ENCODE measurements around the gene KRTAP9-4. TPM values are rescaled to one million over a fixed set of nuclear protein-coding genes. Genes with fewer than 3 reads are reported as not detected.

KRTAP9-4 gene
- total RNA-seq = not detected

GRCh38 chr17:41249637-41250240, at the start of gene KRTAP9-4:
TSS of gene KRTAP9-4 (plus strand) at chr17:41249687. CDS start at chr17:41249721, 34 bp downstream.

GRCh38 chr17:41226598-41227095, 22.8 kb upstream of the KRTAP9-4 start, which contains the start of gene KRTAP9-2:
TSS of gene KRTAP9-2 (plus strand) at chr17:41226648. CDS start at chr17:41226655, 7 bp downstream.

GRCh38 chr17:41232399-41233105, 16.9 kb upstream of the KRTAP9-4 start, which contains the start of gene KRTAP9-3:
TSS of gene KRTAP9-3 (plus strand) at chr17:41232449. CDS start at chr17:41232502, 53 bp downstream.

GRCh38 chr17:41237949-41238437, 11.5 kb upstream of the KRTAP9-4 start, which contains the start of gene KRTAP9-8:
TSS of gene KRTAP9-8 (plus strand) at chr17:41237999. CDS start at chr17:41238052, 53 bp downstream.

GRCh38 chr17:41255381-41256290, 6.1 kb downstream of the KRTAP9-4 start, which contains the start of gene KRTAP9-9:
TSS of gene KRTAP9-9 (plus strand) at chr17:41255384.

GRCh38 chr17:41265078-41265477, 15.6 kb downstream of the KRTAP9-4 start, which contains the start of gene KRTAP9-6:
TSS of gene KRTAP9-6 (plus strand) at chr17:41265378. CDS start at chr17:41265378, 0 bp downstream.

GRCh38 chr17:41275648-41276190, 26.2 kb downstream of the KRTAP9-4 start, which contains the start of gene KRTAP9-7:
TSS of gene KRTAP9-7 (plus strand) at chr17:41275698. CDS start at chr17:41275698, 0 bp downstream.

Other genes with a start within 250 kb of the KRTAP9-4 start
- gene KRTAP3-2, start 249.8 kb upstream of the KRTAP9-4 start, total RNA-seq = not detected
- gene KRTAP3-1, start 240.6 kb upstream of the KRTAP9-4 start, total RNA-seq = not detected
- gene KRTAP1-5, start 222.5 kb upstream of the KRTAP9-4 start, total RNA-seq = not detected
- gene KRTAP1-4, start 219.5 kb upstream of the KRTAP9-4 start, total RNA-seq = not detected
- not detected for gene KRTAP1-3, start 214.8 kb upstream of the KRTAP9-4 start, total RNA-seq
- not detected for gene KRTAP1-1, start 208.2 kb upstream of the KRTAP9-4 start, total RNA-seq
- gene KRTAP2-1, start 202.4 kb upstream of the KRTAP9-4 start, total RNA-seq = not detected
- not detected for gene KRTAP2-2, start 194.5 kb upstream of the KRTAP9-4 start, total RNA-seq
- gene KRTAP2-3, start 189.6 kb upstream of the KRTAP9-4 start, total RNA-seq = not detected
- gene KRTAP2-4, start 183.8 kb upstream of the KRTAP9-4 start, total RNA-seq = not detected
- gene KRTAP4-7, start 165.5 kb upstream of the KRTAP9-4 start, total RNA-seq = not detected
- gene KRTAP4-8, start 151.5 kb upstream of the KRTAP9-4 start, total RNA-seq = not detected
- not detected for gene KRTAP4-16, start 147.5 kb upstream of the KRTAP9-4 start, total RNA-seq
- gene KRTAP4-9, start 144.3 kb upstream of the KRTAP9-4 start, total RNA-seq = not detected
- not detected for gene KRTAP4-11, start 131.3 kb upstream of the KRTAP9-4 start, total RNA-seq
- gene KRTAP4-12, start 125.5 kb upstream of the KRTAP9-4 start, total RNA-seq = not detected
- gene KRTAP4-6, start 109.1 kb upstream of the KRTAP9-4 start, total RNA-seq = not detected
- gene KRTAP4-5, start 99.9 kb upstream of the KRTAP9-4 start, total RNA-seq = not detected
- gene KRTAP4-4, start 88.9 kb upstream of the KRTAP9-4 start, total RNA-seq = not detected
- not detected for gene KRTAP4-3, start 81.5 kb upstream of the KRTAP9-4 start, total RNA-seq
- not detected for gene KRTAP4-2, start 71.5 kb upstream of the KRTAP9-4 start, total RNA-seq
- gene KRTAP4-1, start 64.8 kb upstream of the KRTAP9-4 start, total RNA-seq = not detected
- not detected for gene KRTAP9-1, start 59.8 kb upstream of the KRTAP9-4 start, total RNA-seq
- gene KRTAP9-2, start 23.0 kb upstream of the KRTAP9-4 start, total RNA-seq = not detected
- not detected for gene KRTAP9-3, start 17.2 kb upstream of the KRTAP9-4 start, total RNA-seq
- not detected for gene KRTAP9-8, start 11.7 kb upstream of the KRTAP9-4 start, total RNA-seq
- not detected for gene KRTAP9-9, start 5.7 kb downstream of the KRTAP9-4 start, total RNA-seq
- gene KRTAP9-6, start 15.7 kb downstream of the KRTAP9-4 start, total RNA-seq = not detected
- not detected for gene KRTAP9-7, start 26.0 kb downstream of the KRTAP9-4 start, total RNA-seq
- gene KRTAP29-1, start 53.2 kb downstream of the KRTAP9-4 start, total RNA-seq = under 1 TPM in 1 of 2 experiments, not detected in 1; 0.20 TPM
- gene KRTAP16-1, start 59.6 kb downstream of the KRTAP9-4 start, total RNA-seq = under 1 TPM in 1 of 2 experiments, not detected in 1; 0.14 TPM
- gene KRTAP17-1, start 66.0 kb downstream of the KRTAP9-4 start, total RNA-seq = not detected
- not detected for gene KRT33A, start 101.1 kb downstream of the KRTAP9-4 start, total RNA-seq
- gene KRT33B, start 120.1 kb downstream of the KRTAP9-4 start, total RNA-seq = not detected
- not detected for gene KRT34, start 132.6 kb downstream of the KRTAP9-4 start, total RNA-seq
- gene KRT31, start 147.9 kb downstream of the KRTAP9-4 start, total RNA-seq = not detected
- not detected for gene KRT37, start 174.9 kb downstream of the KRTAP9-4 start, total RNA-seq
- gene KRT38, start 191.3 kb downstream of the KRTAP9-4 start, total RNA-seq = not detected
- gene KRT32, start 217.7 kb downstream of the KRTAP9-4 start, total RNA-seq = not detected
- not detected for gene KRT35, start 231.5 kb downstream of the KRTAP9-4 start, total RNA-seq
- not detected for gene KRT36, start 240.2 kb downstream of the KRTAP9-4 start, total RNA-seq

Measured in activated naive CD4-positive, alpha-beta T cell treated with anti-CD3 and anti-CD28 coated beads, Interleukin-2, amount 10 ng/mL, durations not matched to agents 5 hours and 36 hours (primary cell).